K562 (cell line): ENCODE data around the gene STIM1. TPM values are rescaled to one million over a fixed set of nuclear protein-coding genes. Genes with fewer than 3 reads are reported as not detected.

Experiments
- CEBPZ ChIP-seq: fragments of 150-350 bp; IDR thresholded peaks from 2 replicates; pipeline ENCODE4 v1.6.1; 2014; ENCODE audit warnings: low read depth, mild to moderate bottlenecking, low read length, borderline replicate concordance
- CHD2 ChIP-seq: IDR thresholded peaks from 2 replicates; pipeline ENCODE4 v1.6.1; 2011; ENCODE audit warnings: low read depth, low read length
- CLOCK ChIP-seq: fragments of 250-450 bp; sonication (Bioruptor Pico); IDR thresholded peaks from 2 replicates; pipeline ENCODE4 v1.4.0; 2020; ENCODE audit warnings: mild to moderate bottlenecking, moderate library complexity, borderline replicate concordance
- ETS1 ChIP-seq: conservative IDR thresholded peaks from 2 replicates; pipeline ENCODE4 v1.6.1; 2011; ENCODE audit warnings: low read depth, mild to moderate bottlenecking, low read length; ENCODE audit not compliant: control insufficient read depth
- MEF2D ChIP-seq: conservative IDR thresholded peaks from 2 replicates; pipeline ENCODE4 v1.6.1; 2016; ENCODE audit warnings: low read depth, missing genetic modification characterization, missing compliant biosample characterization
- RHOXF2B ChIP-seq: fragments of 250-450 bp; sonication (Bioruptor Pico); conservative IDR thresholded peaks from 2 replicates; pipeline ENCODE4 v1.5.1; 2021
- RNF219 ChIP-seq: fragments of 250-450 bp; sonication (Bioruptor Pico); IDR thresholded peaks from 2 replicates; pipeline ENCODE4 v1.5.0; 2022; ENCODE audit warnings: mild to moderate bottlenecking
- ZBTB9 ChIP-seq: fragments of 450-650 bp; formaldehyde crosslinking; IDR thresholded peaks from 2 replicates; pipeline ENCODE4 v1.4.0; 2020; ENCODE audit warnings: mild to moderate bottlenecking, moderate library complexity
- ZNF212 ChIP-seq: fragments of 450-650 bp; formaldehyde crosslinking; IDR thresholded peaks from 2 replicates; pipeline ENCODE4 v1.4.0; 2020; ENCODE audit warnings: mild to moderate bottlenecking
- ZNF277 ChIP-seq: fragments of 250-450 bp; sonication (Bioruptor Pico); IDR thresholded peaks from 2 replicates; pipeline ENCODE4 v1.8.0; 2022; ENCODE audit warnings: inconsistent platforms, mild to moderate bottlenecking, moderate library complexity, borderline replicate concordance
- ZNF395 ChIP-seq: fragments of 200-800 bp; sonication (Bioruptor generic); IDR thresholded peaks from 2 replicates; pipeline ENCODE4 v1.6.1; 2017; ENCODE audit warnings: missing genetic modification characterization, missing compliant biosample characterization
- polyA plus RNA-seq, 8 experiments: library from polyadenylated mRNA; depleted of rRNA in 4 of 8; stranded (reverse) in 5 of 8; unstranded in 3 of 8; fragments of >200 nt; fragmentation: Nextera tagmentation in 2 of 8; fragmentation: Illumina TruSeq in 1 of 8; extraction: Ambion mirVana in 2 of 8; extraction: Trizol in 1 of 8; gene quantifications; 2 replicates each; pipeline versions ENCODE4 v1.2.1 to v1.2.3, GENCODE V29; 2011 to 2014; ENCODE audit warnings: inconsistent platforms in 1 of 8, missing spikeins in 1 of 8
- total RNA-seq, 7 experiments: library from RNA; depleted of rRNA in 6 of 7; stranded (reverse); fragments of >200 nt in 6 of 7; fragmentation: Illumina TruSeq in 2 of 7; extraction: Trizol in 2 of 7; gene quantifications; 2 replicates each; pipeline versions ENCODE4 v1.2.1 to v1.2.3, GENCODE V29; 2011 to 2021; ENCODE audit warnings: low replicate concordance in 1 of 7

Gene STIM1
- total and polyA plus RNA-seq, 9 of the 15 experiments (the other 6 are each of a cell fraction or from before 2014, with no cell fraction given), result 7.7 to 50.5 (median 22.5) TPM

GRCh38 chr11:3825473-3826154 lies 29.9 kb upstream of the STIM1 start (continued):
- 0 out of 2 replicates have a peak, but pooled peaks have one; percentile 11 for TF ChIP-seq RHOXF2B
- 0 out of 2 replicates have a peak, but pooled peaks have one; percentile 55 for TF ChIP-seq ZNF395 (CRISPR knock-in tag)
- TF ChIP-seq ZNF212 (CRISPR knock-in tag), result no peak
- TF ChIP-seq RNF219, result no peak
- TF ChIP-seq MEF2D (tag), result no peak
- no peak for TF ChIP-seq ZNF277 (CRISPR knock-in tag)
- peak; percentile 49; the same call in 1 of the 2 replicates for TF ChIP-seq CHD2
- no peak for TF ChIP-seq CLOCK (CRISPR knock-in tag)
- TF ChIP-seq ETS1, result no peak
- no peak for TF ChIP-seq ZBTB9
- TF ChIP-seq CEBPZ, result no peak
